ENCODE data around the gene HES3. TPM values are rescaled to one million over a fixed set of nuclear protein-coding genes. Genes with fewer than 3 reads are reported as not detected.
A peak's percentile ranks its signal among the peaks of the same experiment; 100 is the strongest.

Gene HES3, protein sequence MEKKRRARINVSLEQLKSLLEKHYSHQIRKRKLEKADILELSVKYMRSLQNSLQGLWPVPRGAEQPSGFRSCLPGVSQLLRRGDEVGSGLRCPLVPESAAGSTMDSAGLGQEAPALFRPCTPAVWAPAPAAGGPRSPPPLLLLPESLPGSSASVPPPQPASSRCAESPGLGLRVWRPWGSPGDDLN
- total RNA-seq (2014; rRNA removed; shearing (Covaris generic)): not detected in 2 replicates

DNA sequence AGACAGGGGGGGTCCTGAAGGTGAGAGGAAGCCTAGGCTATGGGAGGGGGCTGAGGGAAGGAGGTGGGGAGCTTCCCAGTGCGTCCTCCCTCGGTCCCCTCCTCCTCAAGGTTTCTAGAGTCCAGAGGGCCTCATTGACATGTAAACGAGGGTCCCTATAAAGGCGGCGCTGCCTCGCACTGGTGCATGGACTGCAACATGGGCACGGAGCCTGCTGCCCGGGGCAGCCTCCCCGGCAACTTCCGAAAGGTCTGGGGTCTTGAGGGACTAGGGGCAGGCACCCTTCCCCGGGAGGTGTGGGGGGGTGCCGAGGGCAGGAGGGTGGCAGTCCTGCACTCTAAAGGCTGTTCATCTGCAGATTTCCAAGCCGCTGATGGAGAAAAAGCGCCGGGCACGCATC lies at the start of gene HES3:
Gene HES3 (plus strand): TSS at position 187 of the 400 bp plus-strand sequence. CDS start 187 bp downstream, at position 374.
- in situ Hi-C loops (cut with HindIII; ENCODE audit: low sequenced_read_pairs): no loop called here
- no peak for DNase-seq (ENCODE audit: low spot score)

GRCh38 chr1:6197746-6198427 lies 46.1 kb upstream of the HES3 start:
- no peak for DNase-seq (ENCODE audit: low spot score)
- in situ Hi-C loops (cut with HindIII; ENCODE audit: low sequenced_read_pairs): no loop called here

DNA sequence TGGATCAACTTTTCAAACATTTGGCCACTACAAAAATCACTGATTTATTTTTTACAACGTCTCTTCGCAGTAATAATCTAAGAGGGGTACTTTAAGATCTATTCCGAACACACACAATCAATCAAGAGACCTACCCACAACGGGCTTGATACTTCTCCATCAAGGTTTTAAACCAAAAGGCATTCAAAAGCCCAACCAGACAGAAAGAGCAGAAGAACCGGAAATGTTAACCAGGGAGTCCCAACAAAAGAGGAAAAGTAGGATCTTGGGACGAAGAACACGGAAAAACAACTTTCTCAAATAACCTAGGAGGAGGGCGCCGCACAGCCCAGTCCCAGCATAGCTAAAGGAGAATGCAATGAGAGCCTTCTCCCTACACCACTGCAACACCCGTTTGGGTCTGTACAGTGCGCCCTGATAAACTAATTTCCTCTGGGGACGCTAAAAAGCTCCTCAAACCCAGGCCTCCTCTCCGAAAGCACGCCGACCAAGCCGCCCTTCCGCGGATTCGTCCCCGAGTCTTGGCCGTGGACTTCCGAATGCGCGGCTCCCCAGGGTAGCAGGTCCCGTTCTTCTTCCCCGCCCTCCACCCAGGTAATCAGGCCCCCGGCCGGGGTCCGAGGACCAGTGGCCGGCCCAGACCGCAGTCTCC lies 45.2 kb upstream of the HES3 start:
- in situ Hi-C loops (cut with HindIII; ENCODE audit: low sequenced_read_pairs): no loop called here
- no peak for DNase-seq (ENCODE audit: low spot score)

DNA sequence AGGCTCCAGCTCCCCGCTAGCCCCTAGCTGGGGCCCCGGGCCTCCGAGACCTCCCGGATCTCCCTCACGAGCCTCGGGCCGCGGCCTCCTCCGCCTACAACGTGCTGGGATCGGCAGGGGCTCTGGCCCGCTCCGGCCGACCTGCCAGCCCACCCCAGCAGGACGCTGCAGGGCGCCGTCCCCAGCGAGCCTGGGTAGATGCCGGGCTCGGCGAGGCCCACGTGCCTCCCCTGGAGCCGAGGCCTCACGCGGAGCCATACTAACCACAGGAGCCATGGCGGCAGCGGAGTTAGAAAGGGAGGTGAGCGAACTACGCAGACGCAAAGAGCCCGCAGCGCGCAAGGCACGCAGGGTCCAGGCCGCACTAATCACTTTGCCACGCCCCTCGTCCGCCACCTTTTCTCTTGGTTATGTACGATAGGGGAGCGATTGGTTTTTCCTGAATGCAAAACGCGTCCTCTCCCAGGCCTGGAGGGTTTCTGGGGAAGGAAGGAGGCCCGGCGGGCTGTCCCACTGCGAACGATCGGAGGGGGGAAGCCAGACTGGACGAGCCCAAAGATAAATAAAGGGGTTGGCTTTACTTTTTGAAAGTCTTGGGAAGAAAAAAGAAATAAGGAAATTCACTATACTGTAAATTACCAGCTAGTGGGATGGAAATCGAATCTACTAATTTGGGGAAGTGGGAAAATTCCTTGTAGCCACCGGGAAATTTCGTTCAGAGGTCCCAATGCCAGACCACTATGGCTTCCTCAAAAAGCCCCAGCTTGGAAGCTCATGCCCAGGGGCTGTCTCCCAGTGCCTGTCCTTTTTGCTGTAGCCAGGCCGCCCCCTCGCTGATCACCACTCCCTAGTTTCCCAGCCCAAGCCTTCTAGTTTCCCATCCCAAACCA lies 44.4 kb upstream of the HES3 start, which contains the start of gene RPL22:
Gene RPL22 (minus strand): TSS at position 298 of the 890 bp plus-strand sequence. CDS start 22 bp downstream, at position 276.
- in situ Hi-C loops (cut with HindIII; ENCODE audit: low sequenced_read_pairs): no loop called here

GRCh38 chr1:6200188-6200809 lies 43.7 kb upstream of the HES3 start:
- no peak for DNase-seq (ENCODE audit: low spot score)
- in situ Hi-C loops (cut with HindIII; ENCODE audit: low sequenced_read_pairs): no loop called here

More for the DNA sequence above, 44.4 kb upstream of the HES3 start, which contains the start of gene RPL22:
- peak; percentile 99 for DNase-seq (ENCODE audit: low spot score)

GRCh38 chr1:6202256-6202655 lies 41.7 kb upstream of the HES3 start:
- in situ Hi-C loops (cut with HindIII; ENCODE audit: low sequenced_read_pairs): no loop called here
- no peak for DNase-seq (ENCODE audit: low spot score)

DNA sequence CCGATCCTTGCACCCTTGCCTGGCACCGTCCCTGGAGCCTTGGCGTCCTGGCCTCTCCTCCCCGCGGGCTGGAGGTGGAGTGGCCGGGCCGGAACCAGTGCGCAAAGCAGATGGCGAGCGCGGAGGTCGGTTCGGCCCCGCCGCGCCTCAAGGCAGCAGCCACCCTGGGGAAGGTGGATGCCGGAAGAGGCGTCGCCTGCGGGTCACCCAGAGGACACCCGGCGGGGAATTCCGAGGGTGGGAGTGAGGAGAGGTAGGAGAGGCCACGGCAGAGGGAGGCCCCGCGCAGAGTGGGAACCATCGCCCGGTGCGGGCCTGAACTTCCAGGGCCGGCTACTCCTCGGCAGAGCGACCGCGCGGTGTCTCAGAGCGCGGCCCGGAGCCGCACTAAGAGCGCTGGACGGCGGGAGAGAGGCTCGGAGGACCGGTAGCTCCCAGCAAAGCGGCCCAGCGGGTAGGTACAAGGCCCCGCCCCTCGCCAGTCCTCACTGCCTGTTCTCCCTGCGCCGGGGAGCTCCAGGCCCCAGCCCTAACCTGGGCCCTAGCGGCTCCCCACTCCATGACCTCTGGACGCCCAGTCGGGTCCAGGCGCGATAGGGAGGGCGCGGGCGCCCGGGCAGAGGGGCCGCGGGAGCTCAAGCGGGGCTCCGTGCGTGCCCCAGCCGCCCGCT lies 38.0 kb upstream of the HES3 start, which contains the start of gene RNF207:
Gene RNF207 (plus strand): TSS at position 271 of the 671 bp plus-strand sequence. CDS start 417 bp downstream, outside the sequence.
- DNase-seq (ENCODE audit: low spot score): peak; percentile 70
- in situ Hi-C loops (cut with HindIII; ENCODE audit: low sequenced_read_pairs): no loop called here

GRCh38 chr1:6206520-6206855 lies 37.5 kb upstream of the HES3 start:
- in situ Hi-C loops (cut with HindIII; ENCODE audit: low sequenced_read_pairs): no loop called here
- DNase-seq (ENCODE audit: low spot score): no peak

- no peak for DNase-seq (ENCODE audit: low spot score)
- in situ Hi-C loops (cut with HindIII; ENCODE audit: low sequenced_read_pairs): no loop called here
These were observed 36.7 kb upstream of the HES3 start for GRCh38 chr1:6207075-6207885.

DNA sequence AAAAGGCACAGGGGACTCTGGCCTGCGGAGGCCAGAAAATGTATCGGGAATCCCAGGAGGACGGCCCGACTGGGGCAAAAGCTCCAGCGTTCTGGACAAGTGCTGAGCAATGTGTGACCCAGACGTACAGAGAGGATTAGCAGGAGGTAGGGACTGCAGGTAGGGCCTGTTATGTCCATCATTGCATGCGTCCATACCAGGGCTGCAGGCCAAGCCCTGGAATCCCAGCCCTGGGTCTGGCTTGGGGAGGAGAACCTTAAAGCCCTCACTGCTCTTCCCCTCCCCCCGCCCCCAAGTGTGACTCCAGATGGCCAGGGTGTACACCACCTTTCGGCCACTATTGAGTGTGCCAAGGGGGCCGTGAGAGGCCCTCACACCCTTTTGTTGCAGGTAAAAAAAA lies 36.1 kb upstream of the HES3 start:
- DNase-seq (ENCODE audit: low spot score): peak; percentile 49
- in situ Hi-C loops (cut with HindIII; ENCODE audit: low sequenced_read_pairs): no loop called here

DNA sequence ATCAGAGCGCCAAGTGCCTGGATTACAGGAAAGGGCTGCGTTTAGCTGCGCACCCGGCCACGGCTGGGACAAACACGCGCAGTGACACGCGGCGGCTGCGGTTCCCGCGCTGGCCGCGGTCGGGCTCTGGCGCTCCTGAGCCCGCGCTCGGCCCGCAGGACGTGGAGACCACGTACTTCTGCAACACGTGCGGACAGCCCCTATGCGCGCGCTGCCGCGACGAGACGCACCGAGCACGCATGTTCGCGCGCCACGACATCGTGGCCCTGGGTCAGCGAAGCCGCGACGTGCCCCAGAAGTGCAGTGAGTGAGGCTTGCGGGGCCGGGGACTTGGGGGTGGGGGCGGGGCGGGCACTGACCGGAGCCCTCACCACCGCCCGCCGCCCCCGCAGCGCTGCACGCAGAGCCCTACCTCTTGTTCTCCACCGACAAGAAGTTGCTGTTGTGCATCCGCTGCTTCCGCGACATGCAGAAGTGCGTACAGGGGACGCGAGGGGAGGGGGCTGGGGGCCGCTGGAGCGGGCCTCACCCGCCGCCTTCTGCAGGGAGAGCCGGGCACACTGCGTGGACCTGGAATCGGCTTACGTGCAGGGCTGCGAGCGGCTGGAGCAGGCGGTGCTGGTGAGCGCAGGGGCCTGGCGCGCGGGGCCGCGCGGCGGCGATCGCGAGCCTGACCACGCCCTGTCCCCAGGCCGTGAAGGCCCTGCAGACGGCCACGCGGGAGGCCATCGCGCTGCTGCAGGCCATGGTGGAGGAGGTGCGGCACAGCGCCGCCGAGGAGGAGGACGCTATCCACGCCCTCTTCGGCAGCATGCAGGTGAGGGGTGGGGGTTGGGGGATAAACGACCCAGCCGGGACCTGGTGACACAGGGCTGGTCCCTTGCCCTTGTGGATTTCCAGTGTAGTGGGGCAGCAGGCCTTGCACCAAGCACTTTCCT lies 35.0 kb upstream of the HES3 start:
- in situ Hi-C loops (cut with HindIII; ENCODE audit: low sequenced_read_pairs): no loop called here
- peak; percentile 57 for DNase-seq (ENCODE audit: low spot score)

GRCh38 chr1:6209661-6210580 lies 34.1 kb upstream of the HES3 start:
- in situ Hi-C loops (cut with HindIII; ENCODE audit: low sequenced_read_pairs): no loop called here
- no peak for DNase-seq (ENCODE audit: low spot score)

DNA sequence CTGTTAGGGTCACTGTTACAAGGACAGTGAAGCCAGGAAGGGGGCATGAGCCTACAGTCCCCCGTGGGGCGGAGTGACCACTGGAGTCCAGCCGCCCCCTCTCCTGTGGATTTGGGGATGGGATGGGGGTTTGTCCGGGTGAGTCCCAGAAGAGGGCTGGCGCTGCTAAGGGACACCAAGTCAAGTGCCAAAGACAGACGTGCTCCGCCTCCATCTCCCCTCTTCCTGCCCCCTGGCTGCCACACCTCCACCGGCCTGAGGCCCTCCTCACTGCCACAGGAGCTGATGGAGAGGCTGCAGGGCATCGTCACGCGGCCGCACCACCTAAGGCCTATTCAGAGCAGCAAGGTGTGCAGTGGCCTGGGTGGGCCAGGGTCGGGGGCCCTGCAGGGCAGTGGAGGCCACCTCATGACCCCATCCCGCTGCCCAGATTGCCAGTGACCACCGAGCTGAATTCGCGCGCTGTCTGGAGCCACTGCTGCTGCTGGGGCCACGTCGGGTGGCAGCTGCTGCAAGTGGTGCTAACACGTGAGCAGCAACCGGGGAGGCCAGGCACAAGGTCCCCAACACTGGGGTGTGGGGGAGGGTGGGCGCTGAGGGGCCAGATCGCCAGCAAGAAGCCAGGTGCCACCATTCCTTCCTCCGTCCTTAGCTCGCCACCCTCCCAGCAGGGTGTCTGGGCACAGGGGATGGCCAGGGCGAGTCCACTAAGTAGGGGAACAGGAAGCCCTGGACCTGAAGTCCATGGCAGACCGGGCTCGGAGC lies 33.2 kb upstream of the HES3 start:
- in situ Hi-C loops (cut with HindIII; ENCODE audit: low sequenced_read_pairs): no loop called here

GRCh38 chr1:6211731-6212130 lies 32.2 kb upstream of the HES3 start:
- in situ Hi-C loops (cut with HindIII; ENCODE audit: low sequenced_read_pairs): no loop called here
- no peak for DNase-seq (ENCODE audit: low spot score)

More for the DNA sequence above, 33.2 kb upstream of the HES3 start:
- no peak for DNase-seq (ENCODE audit: low spot score)

Measured in G401 (cell line).